SK-N-SH treated with all-trans-retinoic acid at 6 μM for 48 hours (cell line): ENCODE measurements around the gene CACNA2D2.

Experiments
- ATAC-seq: fragments of 200-7000 bp; cut with Tn5 transposase; 3 replicates; pipeline ENCODE4 v1.9.1; 2020; ENCODE audit warnings: mild to moderate bottlenecking, moderate library complexity
- ARNTL ChIP-seq: fragments of 450-650 bp; formaldehyde crosslinking; IDR thresholded peaks from 2 replicates; pipeline ENCODE4 v1.5.0; 2020; ENCODE audit warnings: low read depth, mild to moderate bottlenecking, moderate library complexity, borderline replicate concordance
- BACH2 ChIP-seq: fragments of 250-450 bp; sonication (Bioruptor Pico); IDR thresholded peaks from 2 replicates; pipeline ENCODE4 v1.9.0; 2021; ENCODE audit warnings: mild to moderate bottlenecking, borderline replicate concordance
- CSDC2 ChIP-seq: fragments of 250-450 bp; sonication (Bioruptor Pico); IDR thresholded peaks from 2 replicates; pipeline ENCODE4 v1.5.0; 2020; ENCODE audit warnings: mild to moderate bottlenecking, moderate library complexity
- GLIS3 ChIP-seq: fragments of 250-450 bp; sonication (Bioruptor Pico); IDR thresholded peaks from 2 replicates; pipeline ENCODE4 v1.5.0; 2020; ENCODE audit warnings: mild to moderate bottlenecking, moderate library complexity
- ISL1 ChIP-seq: fragments of 250-450 bp; sonication (Bioruptor Pico); IDR thresholded peaks from 2 replicates; pipeline ENCODE4 v2.1.2; 2022; ENCODE audit warnings: mild to moderate bottlenecking, moderate library complexity
- POU6F1 ChIP-seq: fragments of 250-450 bp; sonication (Bioruptor Pico); IDR thresholded peaks from 2 replicates; pipeline ENCODE4 v1.8.0; 2021; ENCODE audit warnings: low read depth, mild to moderate bottlenecking, moderate library complexity, borderline replicate concordance
- PPARA ChIP-seq: fragments of 250-450 bp; sonication (Bioruptor Pico); IDR thresholded peaks from 2 replicates; pipeline ENCODE4 v1.5.0; 2020; ENCODE audit warnings: mild to moderate bottlenecking, borderline replicate concordance
- RARB ChIP-seq: fragments of 250-450 bp; sonication (Bioruptor Pico); IDR thresholded peaks from 2 replicates; pipeline ENCODE4 v1.8.0; 2021; ENCODE audit warnings: mild to moderate bottlenecking, moderate library complexity
- SNAI2 ChIP-seq: fragments of 250-450 bp; sonication (Bioruptor Pico); IDR thresholded peaks from 2 replicates; pipeline ENCODE4 v1.5.0; 2020; ENCODE audit warnings: mild to moderate bottlenecking, moderate library complexity
- TCF4 ChIP-seq: fragments of 250-450 bp; sonication (Bioruptor Pico); IDR thresholded peaks from 2 replicates; pipeline ENCODE4 v1.8.0; 2021; ENCODE audit warnings: mild to moderate bottlenecking, moderate library complexity, borderline replicate concordance
- ZC3H10 ChIP-seq: fragments of 250-450 bp; sonication (Bioruptor Pico); IDR thresholded peaks from 2 replicates; pipeline ENCODE4 v1.5.1; 2021; ENCODE audit warnings: mild to moderate bottlenecking, moderate library complexity
- ZFP3 ChIP-seq: fragments of 250-450 bp; sonication (Bioruptor Pico); IDR thresholded peaks from 2 replicates; pipeline ENCODE4 v1.5.0; 2020; ENCODE audit warnings: mild to moderate bottlenecking, moderate library complexity
- ZFP30 ChIP-seq: fragments of 450-650 bp; formaldehyde crosslinking; IDR thresholded peaks from 2 replicates; pipeline ENCODE4 v1.5.0; 2022; ENCODE audit warnings: mild to moderate bottlenecking, moderate library complexity
- ZNF565 ChIP-seq: fragments of 450-650 bp; formaldehyde crosslinking; conservative IDR thresholded peaks from 2 replicates; pipeline ENCODE4 v1.5.0; 2020; ENCODE audit warnings: low read depth, mild to moderate bottlenecking, moderate library complexity
- ZNF70 ChIP-seq: fragments of 450-650 bp; formaldehyde crosslinking; IDR thresholded peaks from 2 replicates; pipeline ENCODE4 v1.5.0; 2020; ENCODE audit warnings: mild to moderate bottlenecking, moderate library complexity
- ZNF8 ChIP-seq: fragments of 450-650 bp; formaldehyde crosslinking; IDR thresholded peaks from 2 replicates; pipeline ENCODE4 v1.5.0; 2020; ENCODE audit warnings: mild to moderate bottlenecking, moderate library complexity
- TF ChIP-seq, protein P1 (sequence below): fragments of 250-450 bp; sonication (Bioruptor Pico); IDR thresholded peaks from 2 replicates; pipeline ENCODE4 v1.5.1; 2021; ENCODE audit warnings: mild to moderate bottlenecking, moderate library complexity
- TF ChIP-seq, protein P2 (sequence below): fragments of 250-450 bp; sonication (Bioruptor Pico); IDR thresholded peaks from 2 replicates; pipeline ENCODE4 v1.5.0; 2020; ENCODE audit warnings: mild to moderate bottlenecking, moderate library complexity
- TF ChIP-seq, protein P3 (sequence below): fragments of 250-450 bp; sonication (Bioruptor Pico); IDR thresholded peaks from 2 replicates; pipeline ENCODE4 v1.8.0; 2020; ENCODE audit warnings: mild to moderate bottlenecking, moderate library complexity, borderline replicate concordance
- TF ChIP-seq, protein P4 (sequence below): fragments of 250-450 bp; sonication (Bioruptor Pico); IDR thresholded peaks from 2 replicates; pipeline ENCODE4 v1.5.1; 2020; ENCODE audit warnings: low read depth, mild to moderate bottlenecking, moderate library complexity

The CACNA2D2 gene

DNA sequence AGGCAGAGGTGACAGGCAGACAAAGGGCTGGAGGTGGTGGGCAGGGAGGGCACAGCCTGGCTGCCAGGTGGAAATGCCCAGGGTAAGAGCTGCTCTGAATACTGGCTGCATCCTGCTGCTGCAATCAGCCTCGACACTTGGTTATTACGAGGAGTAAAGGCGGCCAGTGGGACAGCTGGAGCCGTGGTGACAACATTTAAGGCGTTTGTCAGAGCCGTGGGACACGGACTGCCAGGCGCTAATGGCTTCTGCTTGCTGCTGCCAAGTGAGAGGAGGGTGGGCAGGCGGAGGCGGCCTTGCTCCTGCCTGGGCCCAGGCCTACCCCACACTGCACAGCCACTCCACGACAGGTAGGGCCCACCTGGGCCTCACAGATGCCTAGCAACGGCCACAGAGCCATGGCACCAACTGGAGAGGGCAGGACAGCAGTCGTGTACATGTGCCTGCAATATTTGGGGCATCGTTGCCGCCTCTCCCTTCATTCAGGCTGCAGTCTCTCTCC lies 94.9 kb downstream of the CACNA2D2 start:
- ATAC-seq = no peak
- TF ChIP-seq, protein P1, sequence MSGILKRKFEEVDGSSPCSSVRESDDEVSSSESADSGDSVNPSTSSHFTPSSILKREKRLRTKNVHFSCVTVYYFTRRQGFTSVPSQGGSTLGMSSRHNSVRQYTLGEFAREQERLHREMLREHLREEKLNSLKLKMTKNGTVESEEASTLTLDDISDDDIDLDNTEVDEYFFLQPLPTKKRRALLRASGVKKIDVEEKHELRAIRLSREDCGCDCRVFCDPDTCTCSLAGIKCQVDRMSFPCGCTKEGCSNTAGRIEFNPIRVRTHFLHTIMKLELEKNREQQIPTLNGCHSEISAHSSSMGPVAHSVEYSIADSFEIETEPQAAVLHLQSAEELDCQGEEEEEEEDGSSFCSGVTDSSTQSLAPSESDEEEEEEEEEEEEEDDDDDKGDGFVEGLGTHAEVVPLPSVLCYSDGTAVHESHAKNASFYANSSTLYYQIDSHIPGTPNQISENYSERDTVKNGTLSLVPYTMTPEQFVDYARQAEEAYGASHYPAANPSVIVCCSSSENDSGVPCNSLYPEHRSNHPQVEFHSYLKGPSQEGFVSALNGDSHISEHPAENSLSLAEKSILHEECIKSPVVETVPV (CRISPR knock-in tag) = no peak
- no peak for TF ChIP-seq RARB (CRISPR knock-in tag)
- no peak for TF ChIP-seq CSDC2
- no peak for TF ChIP-seq ARNTL
- TF ChIP-seq POU6F1 (CRISPR knock-in tag) = no peak
- TF ChIP-seq, protein P2, sequence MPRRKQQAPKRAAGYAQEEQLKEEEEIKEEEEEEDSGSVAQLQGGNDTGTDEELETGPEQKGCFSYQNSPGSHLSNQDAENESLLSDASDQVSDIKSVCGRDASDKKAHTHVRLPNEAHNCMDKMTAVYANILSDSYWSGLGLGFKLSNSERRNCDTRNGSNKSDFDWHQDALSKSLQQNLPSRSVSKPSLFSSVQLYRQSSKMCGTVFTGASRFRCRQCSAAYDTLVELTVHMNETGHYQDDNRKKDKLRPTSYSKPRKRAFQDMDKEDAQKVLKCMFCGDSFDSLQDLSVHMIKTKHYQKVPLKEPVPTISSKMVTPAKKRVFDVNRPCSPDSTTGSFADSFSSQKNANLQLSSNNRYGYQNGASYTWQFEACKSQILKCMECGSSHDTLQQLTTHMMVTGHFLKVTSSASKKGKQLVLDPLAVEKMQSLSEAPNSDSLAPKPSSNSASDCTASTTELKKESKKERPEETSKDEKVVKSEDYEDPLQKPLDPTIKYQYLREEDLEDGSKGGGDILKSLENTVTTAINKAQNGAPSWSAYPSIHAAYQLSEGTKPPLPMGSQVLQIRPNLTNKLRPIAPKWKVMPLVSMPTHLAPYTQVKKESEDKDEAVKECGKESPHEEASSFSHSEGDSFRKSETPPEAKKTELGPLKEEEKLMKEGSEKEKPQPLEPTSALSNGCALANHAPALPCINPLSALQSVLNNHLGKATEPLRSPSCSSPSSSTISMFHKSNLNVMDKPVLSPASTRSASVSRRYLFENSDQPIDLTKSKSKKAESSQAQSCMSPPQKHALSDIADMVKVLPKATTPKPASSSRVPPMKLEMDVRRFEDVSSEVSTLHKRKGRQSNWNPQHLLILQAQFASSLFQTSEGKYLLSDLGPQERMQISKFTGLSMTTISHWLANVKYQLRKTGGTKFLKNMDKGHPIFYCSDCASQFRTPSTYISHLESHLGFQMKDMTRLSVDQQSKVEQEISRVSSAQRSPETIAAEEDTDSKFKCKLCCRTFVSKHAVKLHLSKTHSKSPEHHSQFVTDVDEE (CRISPR knock-in tag) = no peak
- no peak for TF ChIP-seq PPARA (CRISPR knock-in tag)
- no peak for TF ChIP-seq BACH2
- TF ChIP-seq ZNF565 (CRISPR knock-in tag) = no peak
- no peak for TF ChIP-seq TCF4 (CRISPR knock-in tag)
- no peak for TF ChIP-seq ZFP3 (CRISPR knock-in tag)

- TF ChIP-seq, protein P3, sequence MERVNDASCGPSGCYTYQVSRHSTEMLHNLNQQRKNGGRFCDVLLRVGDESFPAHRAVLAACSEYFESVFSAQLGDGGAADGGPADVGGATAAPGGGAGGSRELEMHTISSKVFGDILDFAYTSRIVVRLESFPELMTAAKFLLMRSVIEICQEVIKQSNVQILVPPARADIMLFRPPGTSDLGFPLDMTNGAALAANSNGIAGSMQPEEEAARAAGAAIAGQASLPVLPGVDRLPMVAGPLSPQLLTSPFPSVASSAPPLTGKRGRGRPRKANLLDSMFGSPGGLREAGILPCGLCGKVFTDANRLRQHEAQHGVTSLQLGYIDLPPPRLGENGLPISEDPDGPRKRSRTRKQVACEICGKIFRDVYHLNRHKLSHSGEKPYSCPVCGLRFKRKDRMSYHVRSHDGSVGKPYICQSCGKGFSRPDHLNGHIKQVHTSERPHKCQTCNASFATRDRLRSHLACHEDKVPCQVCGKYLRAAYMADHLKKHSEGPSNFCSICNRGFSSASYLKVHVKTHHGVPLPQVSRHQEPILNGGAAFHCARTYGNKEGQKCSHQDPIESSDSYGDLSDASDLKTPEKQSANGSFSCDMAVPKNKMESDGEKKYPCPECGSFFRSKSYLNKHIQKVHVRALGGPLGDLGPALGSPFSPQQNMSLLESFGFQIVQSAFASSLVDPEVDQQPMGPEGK (CRISPR knock-in tag) = no peak
- TF ChIP-seq ZFP3 (CRISPR knock-in tag) (no peak), GLIS3 (CRISPR knock-in tag) (no peak), ISL1 (CRISPR knock-in tag) (no peak)
- no peak for ATAC-seq
Measured at GRCh38 chr3:50406487-50406886, 96.9 kb downstream of the CACNA2D2 start.

GRCh38 chr3:50405249-50405648 lies 98.2 kb downstream of the CACNA2D2 start:
- TF ChIP-seq, protein P4, sequence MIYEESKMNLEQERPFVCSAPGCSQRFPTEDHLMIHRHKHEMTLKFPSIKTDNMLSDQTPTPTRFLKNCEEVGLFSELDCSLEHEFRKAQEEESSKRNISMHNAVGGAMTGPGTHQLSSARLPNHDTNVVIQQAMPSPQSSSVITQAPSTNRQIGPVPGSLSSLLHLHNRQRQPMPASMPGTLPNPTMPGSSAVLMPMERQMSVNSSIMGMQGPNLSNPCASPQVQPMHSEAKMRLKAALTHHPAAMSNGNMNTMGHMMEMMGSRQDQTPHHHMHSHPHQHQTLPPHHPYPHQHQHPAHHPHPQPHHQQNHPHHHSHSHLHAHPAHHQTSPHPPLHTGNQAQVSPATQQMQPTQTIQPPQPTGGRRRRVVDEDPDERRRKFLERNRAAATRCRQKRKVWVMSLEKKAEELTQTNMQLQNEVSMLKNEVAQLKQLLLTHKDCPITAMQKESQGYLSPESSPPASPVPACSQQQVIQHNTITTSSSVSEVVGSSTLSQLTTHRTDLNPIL = no peak
- TF ChIP-seq ZFP30 (CRISPR knock-in tag) = no peak
- no peak for ATAC-seq

GRCh38 chr3:50401978-50402595 lies 101.3 kb downstream of the CACNA2D2 start:
- no peak for ATAC-seq
- TF ChIP-seq ARNTL (no peak), ZFP3 (CRISPR knock-in tag) (no peak), ZNF8 (CRISPR knock-in tag) (no peak), ISL1 (CRISPR knock-in tag) (no peak), BACH2 (no peak), ZFP30 (CRISPR knock-in tag) (no peak), ZNF70 (no peak), SNAI2 (CRISPR knock-in tag) (no peak), PPARA (CRISPR knock-in tag) (no peak), ZC3H10 (CRISPR knock-in tag) (no peak)
- TF ChIP-seq, protein P3 (CRISPR knock-in tag) = no peak
- TF ChIP-seq, protein P4 = no peak
